HG02885 (cell line): ENCODE data around the gene DCAF8L2.
"Not testable (repeated sequence)": the region's sequence is repeated elsewhere in the genome, so short reads cannot be mapped to it uniquely, and the experiment has no call there.

ENCODE experiments used
- ATAC-seq: cut with Tn5 transposase; IDR thresholded peaks from one replicate; pipeline ENCODE4 v1.9.1; 2021; ENCODE audit warnings: mild to moderate bottlenecking; ENCODE audit not compliant: unreplicated experiment, poor library complexity

Gene DCAF8L2

DNA sequence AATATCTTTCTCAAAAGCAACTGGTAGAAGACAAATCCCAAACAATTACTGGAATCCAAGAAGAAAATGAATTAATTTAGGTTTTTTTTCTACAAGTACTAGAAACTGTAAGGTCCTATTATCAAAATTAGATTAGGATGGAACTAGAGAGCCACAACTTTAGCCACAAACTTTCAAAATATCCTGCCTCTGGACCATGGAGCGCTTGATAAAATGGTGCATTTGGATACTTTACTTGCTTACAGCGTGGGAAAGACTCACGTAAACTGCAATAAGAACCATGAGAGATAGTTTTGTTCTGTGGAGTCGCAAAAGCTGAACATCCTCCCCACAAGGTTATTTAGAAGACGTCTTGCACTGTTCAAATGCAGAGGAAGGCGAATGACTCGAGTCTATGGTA, at the start of gene DCAF8L2:
Gene DCAF8L2, plus strand, starts transcription at position 301 of the 400 bp plus-strand sequence. CDS start 156,552 bp downstream, outside the sequence.
- no peak for ATAC-seq

GRCh38 chrX:27541161-27541560, 49.0 kb upstream of the DCAF8L2 start:
- ATAC-seq, result not testable (repeated sequence)

GRCh38 chrX:27548624-27549023, 41.5 kb upstream of the DCAF8L2 start:
- ATAC-seq, result no peak

DNA sequence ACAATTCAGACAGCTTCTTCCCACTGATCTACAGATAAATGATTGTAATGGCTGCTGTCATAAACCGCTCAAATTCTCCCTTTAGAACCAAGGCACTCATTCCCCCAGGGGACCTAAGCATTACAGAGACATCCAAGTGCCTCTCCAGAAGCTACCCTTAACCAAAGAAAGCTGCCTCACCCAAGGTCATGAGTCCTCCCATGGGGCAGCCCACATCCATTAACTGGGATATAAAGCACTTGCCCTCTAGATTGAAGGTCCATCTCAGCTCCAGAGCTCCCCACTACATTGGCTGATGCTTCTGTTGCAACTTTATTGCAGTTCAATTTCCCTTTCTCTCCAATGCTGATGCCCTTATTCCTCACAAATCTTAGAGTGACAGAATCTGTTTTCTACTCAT, 40.5 kb upstream of the DCAF8L2 start:
- no peak for ATAC-seq

GRCh38 chrX:27555514-27555913, 34.6 kb upstream of the DCAF8L2 start:
- peak; percentile 52 for ATAC-seq

- no peak for ATAC-seq
These were observed 24.2 kb upstream of the DCAF8L2 start for GRCh38 chrX:27565992-27566391.

DNA sequence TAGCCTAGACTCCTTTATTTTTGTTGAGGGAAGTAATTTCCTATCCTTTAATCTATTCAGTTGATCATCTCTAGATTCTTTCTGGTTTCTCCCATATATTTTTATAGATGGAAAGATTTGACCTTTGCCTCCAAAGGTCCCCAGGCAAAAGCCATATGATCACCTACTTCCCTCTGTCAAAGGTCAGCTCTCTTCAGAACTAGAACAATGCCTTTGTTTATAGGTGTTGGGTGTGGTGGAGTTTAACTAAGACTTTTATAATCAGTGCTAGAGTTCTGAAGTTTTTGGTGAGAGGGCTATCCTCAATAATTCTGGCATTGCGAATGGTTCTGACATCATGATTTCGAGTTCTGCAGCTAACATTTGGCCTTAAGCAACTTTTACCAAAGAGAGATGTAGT, 19.0 kb upstream of the DCAF8L2 start:
- no peak for ATAC-seq

DNA sequence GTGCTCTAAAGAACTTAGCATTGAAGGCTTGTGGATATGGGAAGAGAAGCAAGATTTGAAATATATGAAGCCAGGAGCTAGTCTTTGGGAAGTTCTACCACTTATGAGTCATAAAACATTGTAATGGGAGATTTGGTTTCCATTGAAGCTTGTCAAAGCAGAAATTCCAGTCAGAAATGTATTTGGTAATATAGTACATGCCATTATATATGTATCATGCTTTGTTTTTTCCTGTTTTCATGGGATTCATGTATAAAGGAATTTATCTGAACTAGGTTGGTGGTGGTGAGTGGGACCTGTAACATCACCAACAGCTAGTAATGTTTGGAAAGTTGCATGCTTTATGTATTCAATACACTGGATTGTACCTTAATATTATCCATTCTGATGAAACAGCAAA, 14.6 kb upstream of the DCAF8L2 start:
- no peak for ATAC-seq

- no peak for ATAC-seq
These were observed 6.2 kb upstream of the DCAF8L2 start for GRCh38 chrX:27583976-27584375.

DNA sequence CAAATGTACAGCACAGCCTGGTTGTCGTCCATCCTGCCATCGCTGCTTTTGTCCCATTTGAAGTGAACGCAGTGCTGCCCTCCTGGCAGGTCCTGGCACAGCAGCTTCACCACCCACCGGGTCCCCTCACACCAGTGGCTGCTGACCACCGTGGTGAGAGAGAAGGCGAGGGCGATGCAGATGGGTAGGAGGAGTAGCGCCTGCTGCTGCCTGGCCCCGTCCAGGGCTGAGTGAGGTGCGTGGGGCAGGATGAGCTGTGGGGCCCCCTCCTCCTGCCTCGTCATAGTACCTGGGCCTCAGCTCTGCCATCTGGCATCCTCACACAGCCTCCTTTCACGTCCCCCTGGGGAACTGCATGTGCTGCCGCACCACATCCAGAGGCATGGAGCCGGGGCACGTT, 1.8 kb downstream of the DCAF8L2 start:
- ATAC-seq, result no peak

- ATAC-seq, result no peak
These were observed 7.4 kb downstream of the DCAF8L2 start for GRCh38 chrX:27597508-27597907.

DNA sequence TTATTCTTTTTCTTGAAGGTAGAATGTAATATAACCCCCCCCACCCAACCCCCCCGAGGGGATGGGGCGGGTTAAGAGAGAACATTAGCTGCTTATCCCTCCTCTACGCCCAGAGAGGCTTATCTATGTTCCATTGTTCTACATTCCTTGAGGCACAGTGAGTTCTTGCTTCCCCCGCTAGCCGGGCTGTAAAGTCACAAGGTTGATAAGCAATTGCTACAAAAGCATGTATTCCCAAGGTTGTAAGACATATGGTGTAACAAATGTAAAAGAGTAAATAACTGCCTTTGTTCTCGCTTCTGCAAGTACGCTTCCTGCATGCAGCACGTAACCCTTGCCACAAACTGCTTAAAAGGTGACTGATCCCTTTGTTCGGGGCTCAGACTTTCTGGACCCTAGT, 8.2 kb downstream of the DCAF8L2 start:
- ATAC-seq, result no peak

DNA sequence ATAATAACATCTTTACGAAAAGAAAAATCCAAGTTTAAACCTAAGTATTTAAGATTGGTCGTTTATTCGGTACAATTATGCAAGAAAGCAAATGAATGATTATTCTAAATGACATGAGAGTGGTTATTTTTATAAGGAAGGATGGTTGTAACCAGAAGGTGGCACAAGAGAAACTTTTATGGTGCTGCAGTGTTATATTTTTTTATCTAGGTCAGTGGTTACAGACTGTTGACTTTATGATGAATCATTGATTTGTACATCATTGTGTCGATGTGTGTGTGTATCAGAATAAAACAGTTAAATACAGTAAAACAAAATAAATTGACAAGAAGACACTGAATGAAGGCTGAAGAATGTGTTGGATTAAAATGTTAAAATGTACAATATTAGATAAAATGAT, 9.8 kb downstream of the DCAF8L2 start:
- ATAC-seq, result no peak

DNA sequence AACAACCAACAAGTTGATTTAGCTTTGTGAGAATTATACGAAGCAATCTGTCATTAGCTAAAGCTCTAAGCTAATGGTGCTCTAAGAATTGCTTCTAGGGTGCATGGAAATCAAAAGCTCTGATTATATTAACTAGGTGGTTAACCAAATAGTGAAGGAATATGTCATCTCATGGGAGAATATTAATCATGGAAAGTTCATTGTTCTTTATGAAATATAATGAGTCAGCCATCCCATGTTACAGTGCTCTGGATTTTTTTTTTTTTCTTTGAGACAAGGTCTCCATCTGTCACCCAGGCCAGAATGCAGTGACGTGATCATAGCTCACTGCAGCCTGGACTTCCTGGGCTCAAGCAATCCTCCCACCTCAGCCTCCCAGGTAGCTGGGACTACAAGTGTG, 10.5 kb downstream of the DCAF8L2 start:
- ATAC-seq, result no peak

DNA sequence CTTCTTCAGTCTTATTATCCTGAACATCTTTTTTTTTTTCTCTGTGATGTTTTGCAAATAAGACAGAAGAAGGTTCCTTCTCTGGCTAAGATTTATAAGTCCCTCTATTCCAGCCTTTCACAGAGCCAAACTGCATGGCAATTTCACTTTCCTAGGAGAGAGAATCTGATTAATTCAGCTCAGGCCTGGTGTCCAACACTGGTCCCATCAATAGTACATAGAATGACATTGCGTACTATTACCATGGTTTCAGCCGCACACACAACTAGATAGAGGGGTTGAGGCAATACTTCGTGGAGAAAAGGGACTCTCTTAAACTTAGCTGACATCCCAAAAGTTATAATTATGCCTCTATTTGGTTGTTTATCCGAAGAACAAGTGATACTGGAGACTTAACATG, 18.5 kb downstream of the DCAF8L2 start:
- no peak for ATAC-seq

DNA sequence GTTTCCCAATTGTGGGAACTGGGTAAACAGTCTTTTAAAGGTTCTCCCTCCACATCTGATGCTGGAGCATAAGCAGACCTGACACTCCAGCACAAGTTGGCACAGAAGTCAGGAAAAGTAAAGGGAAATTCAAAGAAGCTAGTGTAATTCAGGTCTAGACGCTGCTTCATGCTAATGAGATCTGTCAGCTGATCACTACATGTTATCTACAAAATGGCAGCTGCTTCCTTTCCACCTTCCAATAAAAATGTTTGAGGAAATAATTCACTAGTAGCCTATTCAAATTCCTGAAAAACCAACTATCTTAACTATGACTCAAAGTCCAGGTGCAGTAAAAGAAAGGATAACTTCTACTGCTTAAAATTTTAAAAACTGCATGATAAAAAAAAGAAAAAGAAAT, 29.3 kb downstream of the DCAF8L2 start:
- no peak for ATAC-seq

- peak; percentile 62 for ATAC-seq
These were observed 29.8 kb downstream of the DCAF8L2 start for GRCh38 chrX:27619975-27620374.

- ATAC-seq, result no peak
These were observed 32.7 kb downstream of the DCAF8L2 start for GRCh38 chrX:27622883-27623282.

DNA sequence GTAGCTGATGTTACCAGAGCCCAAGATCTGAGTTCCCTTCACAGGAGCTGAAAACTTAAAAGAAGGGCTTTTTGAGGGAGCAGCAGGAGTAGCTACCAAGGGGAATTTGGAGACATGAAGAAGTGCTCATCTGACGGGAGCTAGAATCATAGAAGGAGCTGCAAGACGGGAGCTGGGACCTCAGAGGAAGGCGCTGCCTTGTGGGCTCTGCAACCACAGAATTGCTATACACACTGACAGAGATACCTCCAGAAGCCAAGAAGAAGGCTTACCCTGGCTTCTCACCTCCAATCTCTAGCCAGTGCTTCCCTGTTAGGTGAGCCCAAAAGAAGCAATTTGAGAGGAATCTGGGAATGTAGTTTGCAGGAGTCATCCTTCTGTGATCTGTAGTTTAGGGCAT, 35.9 kb downstream of the DCAF8L2 start:
- ATAC-seq, result no peak

- ATAC-seq, result no peak
These were observed 43.2 kb downstream of the DCAF8L2 start for GRCh38 chrX:27633328-27633727.

- ATAC-seq, result no peak
These were observed 66.4 kb downstream of the DCAF8L2 start for GRCh38 chrX:27656581-27656980.

DNA sequence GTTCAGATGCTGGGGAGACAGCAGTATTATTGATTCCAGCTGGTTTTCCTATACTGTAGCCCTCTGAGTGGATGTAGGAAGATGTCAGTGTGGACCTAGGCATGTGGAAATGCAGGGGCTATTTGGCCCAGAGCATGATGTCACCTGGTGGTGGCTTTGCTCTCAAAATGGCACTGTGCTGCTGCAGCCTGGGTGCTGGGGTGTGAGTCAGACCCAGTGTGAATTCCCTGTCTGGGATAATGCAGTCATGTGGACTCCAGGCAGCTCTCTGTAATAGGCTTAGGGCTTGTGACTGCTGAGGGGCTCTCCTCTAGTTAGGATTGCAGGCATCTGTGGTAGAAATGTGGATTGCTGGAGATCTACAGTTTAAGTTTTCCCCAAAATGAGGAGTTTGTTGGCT, 70.7 kb downstream of the DCAF8L2 start:
- no peak for ATAC-seq

- ATAC-seq, result no peak
These were observed 81.1 kb downstream of the DCAF8L2 start for GRCh38 chrX:27671234-27671633.
